Vagina (tissue), 2 donors: ENCODE measurements around the gene PNPT1.

ENCODE experiments used
- POLR2AphosphoS5 ChIP-seq, 2 donors: sonication (generic); formaldehyde crosslinking; IDR thresholded peaks; one replicate each; pipeline ENCODE4 v1.9.0; 2017; ENCODE audit warnings: antibody characterized with exemption in 2 of 2, mild to moderate bottlenecking in 2 of 2, low read depth in 1 of 2; ENCODE audit not compliant: insufficient read depth in 1 of 2
- TF ChIP-seq, protein P1 (sequence below), 3 experiments: fragments of 450-650 bp in 2 of 3; fragments of 200-600 bp in 1 of 3; sonication (generic) in 1 of 3; IDR thresholded peaks; one replicate each; pipeline ENCODE4 v1.5.1; 2017 to 2019; ENCODE audit warnings: antibody characterized with exemption in 3 of 3, mild to moderate bottlenecking in 2 of 3, moderate library complexity in 2 of 3

DNA sequence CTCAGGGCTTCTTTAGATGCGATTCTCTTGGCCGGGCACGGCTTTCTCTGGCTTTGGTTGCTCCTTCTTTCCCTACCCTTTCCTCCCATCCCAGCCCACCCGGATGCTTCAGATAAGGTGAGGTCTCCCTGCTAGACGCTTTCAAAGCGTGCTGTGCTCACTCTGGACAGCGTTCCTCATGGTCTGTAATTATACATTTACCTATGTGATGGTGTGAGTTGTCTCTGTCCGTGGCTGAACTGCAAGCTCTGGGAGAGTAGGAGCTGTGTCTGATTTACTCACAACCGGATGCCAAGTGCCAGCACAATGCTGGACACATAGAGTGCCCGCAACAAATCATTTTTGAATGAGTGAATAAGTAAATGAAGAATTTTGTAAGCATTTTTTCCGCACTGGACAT, 26.8 kb upstream of the PNPT1 start:
- TF ChIP-seq, protein P1, sequence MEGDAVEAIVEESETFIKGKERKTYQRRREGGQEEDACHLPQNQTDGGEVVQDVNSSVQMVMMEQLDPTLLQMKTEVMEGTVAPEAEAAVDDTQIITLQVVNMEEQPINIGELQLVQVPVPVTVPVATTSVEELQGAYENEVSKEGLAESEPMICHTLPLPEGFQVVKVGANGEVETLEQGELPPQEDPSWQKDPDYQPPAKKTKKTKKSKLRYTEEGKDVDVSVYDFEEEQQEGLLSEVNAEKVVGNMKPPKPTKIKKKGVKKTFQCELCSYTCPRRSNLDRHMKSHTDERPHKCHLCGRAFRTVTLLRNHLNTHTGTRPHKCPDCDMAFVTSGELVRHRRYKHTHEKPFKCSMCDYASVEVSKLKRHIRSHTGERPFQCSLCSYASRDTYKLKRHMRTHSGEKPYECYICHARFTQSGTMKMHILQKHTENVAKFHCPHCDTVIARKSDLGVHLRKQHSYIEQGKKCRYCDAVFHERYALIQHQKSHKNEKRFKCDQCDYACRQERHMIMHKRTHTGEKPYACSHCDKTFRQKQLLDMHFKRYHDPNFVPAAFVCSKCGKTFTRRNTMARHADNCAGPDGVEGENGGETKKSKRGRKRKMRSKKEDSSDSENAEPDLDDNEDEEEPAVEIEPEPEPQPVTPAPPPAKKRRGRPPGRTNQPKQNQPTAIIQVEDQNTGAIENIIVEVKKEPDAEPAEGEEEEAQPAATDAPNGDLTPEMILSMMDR (IDR thresholded peaks at IDR 0.05): no peak
- TF ChIP-seq POLR2AphosphoS5 (IDR thresholded peaks at IDR 0.05; ENCODE audit: insufficient read depth in 1 of 2, low read depth in 1 of 2): no peak
